Hematopoietic multipotent progenitor cell (in vitro differentiated cells): ENCODE data around the gene EDAR. TPM values are rescaled to one million over a fixed set of nuclear protein-coding genes. Genes with fewer than 3 reads are reported as not detected.

Experiments used
- DNase-seq, 3 donors: peaks; one replicate each; pipeline ENCODE4 v3.0.0-alpha.2; 2011 to 2015; ENCODE audit warnings: low read depth in 2 of 3, low spot score in 2 of 3
- total RNA-seq: library from RNA; depleted of rRNA; stranded (reverse); fragments of >200 nt; gene quantifications from one replicate; pipeline ENCODE4 v1.2.3, GENCODE V29; 2012

The EDAR gene
- total RNA-seq, 1 donor, result under 0.01 TPM

DNA sequence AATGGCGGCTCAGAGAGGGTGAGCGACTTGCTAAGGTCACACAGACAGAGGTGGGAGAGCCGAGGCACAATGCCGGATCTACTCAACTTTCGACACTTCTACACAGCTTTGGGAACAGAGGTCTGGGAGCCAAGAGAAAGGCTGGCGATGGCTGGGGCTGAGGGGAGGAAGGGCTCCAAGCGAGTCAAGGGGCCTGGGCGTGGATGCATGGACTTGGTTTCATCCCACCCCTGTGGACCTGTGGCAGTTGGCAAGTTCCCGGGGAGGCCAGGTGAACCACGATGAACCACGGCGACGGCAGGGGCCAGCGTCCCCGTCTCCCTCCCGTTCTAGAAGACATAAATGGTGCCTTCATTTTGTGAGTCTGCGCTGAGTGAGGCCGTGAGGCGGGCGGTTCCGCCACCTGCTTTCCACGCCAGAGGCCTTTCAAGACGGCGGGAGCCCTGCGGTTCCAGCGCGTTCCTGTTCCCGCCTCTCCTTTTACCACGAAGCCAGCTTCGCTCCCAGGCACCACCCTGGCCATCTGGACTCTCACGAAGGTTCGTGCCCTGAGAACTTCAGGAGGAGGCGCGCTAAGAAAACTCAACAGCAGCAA lies 46.7 kb downstream of the EDAR start:
- DNase-seq, result no peak

DNA sequence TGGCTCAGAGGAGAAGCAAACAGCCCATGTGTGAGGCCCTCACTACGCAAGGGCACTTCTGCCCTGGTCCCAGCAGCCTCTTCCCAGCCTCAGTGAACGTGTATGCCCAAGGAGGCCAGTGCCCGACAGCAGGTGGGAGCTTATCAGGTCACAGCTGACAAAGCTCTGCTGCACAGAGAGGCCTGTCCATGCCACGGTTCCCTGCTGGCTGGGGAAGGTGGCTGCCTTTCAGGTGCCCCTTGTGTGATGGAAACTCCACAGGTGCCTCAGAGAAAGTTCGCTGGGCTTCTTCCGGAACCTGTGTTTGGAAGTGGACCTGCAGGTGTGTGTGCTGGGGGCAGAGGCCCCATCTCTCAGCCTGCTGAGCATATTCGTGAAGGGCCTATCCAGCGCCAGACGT lies 47.3 kb downstream of the EDAR start:
- DNase-seq, result no peak

DNA sequence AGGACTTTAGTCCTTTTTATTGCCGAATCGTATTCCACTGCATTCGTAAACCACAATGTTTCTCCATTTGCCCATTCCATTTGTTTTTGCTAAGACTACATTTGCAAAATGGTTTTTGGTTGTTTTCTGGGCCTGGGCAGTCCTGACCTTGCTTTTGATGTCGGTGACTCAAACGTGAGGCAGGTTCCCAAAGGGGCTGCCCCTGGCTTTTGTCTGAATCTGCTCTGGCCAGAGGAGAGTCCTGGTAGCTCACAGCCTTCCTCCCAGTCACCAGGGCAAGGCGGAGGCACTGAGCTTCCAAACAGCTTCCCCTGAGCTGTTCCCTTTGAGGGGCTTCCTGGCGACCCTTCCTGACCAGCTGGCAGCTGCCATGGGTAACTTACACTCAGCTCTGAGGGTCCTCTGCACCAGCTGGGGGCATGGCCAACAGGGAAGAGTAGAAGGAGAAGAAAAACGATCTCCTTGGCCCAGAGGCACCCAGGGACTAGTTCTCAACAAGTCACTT lies 47.8 kb downstream of the EDAR start:
- no peak for DNase-seq

DNA sequence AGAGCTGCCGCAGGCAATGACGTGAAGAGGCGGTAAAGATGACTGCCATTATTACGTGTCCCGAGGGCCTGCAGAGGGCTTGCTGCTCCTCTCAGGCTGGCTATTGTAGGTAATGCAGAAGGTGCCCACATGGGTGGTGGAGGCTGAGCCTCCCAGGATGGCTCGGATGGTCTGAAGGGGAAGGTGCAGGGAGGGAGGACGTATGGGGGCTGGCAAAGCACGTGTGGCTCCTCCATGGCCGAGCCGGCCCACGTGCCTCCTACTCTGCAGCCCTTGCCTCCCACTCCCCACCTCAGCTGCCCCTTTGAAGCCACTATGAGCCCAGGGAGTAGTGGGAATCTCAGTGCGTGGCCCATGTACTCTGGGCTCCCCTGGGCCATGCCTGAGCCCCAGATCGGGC lies 48.9 kb downstream of the EDAR start:
- no peak for DNase-seq

DNA sequence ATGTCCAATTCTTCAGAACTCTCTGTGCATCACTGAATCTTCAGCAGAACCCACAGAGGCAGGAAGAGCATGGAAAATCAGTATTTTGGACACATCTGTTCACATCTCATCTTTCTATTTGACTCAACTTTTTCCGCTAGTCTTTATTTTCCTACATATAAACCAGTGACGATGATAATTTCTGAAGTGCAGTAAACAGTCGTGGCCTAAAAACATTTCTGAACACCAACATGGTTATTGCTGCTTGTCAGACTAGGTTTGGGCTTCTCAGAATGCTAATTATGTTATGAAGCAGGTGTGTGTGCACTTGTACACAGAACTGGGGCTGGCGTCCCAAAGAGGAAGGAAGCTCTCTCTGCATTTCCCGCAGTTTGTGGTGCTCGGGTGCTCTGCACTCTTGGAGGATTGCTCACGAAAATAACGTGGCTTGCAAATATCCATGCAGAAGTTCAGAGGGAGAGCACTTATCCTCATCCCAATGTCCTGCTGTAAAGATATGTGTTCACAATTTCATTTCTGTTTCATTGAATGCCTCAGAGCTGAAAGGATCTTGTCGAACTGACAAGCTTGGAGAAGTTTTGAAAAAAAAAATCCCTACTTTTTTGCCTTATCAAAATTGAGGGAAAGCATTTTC lies 50.8 kb downstream of the EDAR start:
- peak in 2 of 3 donors; percentile 9 to 53 for DNase-seq

DNA sequence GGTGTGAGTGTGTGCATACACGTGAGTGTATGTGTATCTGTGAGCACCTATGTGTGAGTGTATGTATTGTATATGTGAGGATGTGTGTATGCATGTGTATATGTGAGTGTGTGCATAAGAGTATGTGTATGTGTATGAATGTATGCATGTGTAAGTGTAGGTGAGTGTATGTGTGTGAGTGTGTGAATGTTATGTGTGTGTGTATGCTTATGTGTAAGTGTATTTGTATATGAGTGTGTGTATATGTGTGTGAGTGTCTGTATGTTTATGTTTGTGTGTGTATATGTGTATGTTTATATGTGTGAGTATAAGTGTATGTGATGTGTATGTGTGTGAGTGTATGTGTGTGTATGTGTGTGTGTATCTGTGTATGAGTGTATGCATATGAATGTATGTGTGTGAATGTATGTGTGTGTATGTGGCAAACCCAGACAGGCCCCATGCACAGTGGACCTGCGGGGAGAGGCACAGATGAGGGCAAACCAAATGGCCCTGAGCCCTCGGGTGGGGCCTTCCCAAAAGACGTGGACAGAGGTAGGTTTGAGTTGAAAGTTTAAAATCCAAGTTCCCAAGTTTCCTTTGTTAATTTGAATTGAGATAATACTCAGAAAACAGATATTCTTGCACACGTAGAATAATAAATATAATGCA lies 51.5 kb downstream of the EDAR start:
- DNase-seq, result no peak

DNA sequence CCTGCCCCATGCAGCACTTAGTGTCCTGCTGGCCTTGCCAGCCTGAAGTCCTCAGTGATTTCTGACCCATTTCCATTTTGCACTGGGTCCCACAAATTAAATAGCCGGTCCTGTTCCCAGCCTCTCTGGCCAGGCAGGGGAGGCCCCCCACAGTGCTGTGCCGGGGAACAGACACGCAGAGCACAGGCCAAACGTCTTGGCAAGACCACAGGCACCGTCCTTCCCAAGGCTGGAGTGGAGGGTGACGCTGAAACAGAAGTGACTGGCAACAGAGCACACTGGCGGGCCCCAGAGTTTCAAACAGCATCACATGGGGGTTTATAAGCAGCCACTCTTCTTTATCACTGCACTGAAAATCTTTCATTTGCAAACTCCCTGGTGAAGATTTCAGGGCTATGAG lies 52.2 kb downstream of the EDAR start:
- no peak for DNase-seq

DNA sequence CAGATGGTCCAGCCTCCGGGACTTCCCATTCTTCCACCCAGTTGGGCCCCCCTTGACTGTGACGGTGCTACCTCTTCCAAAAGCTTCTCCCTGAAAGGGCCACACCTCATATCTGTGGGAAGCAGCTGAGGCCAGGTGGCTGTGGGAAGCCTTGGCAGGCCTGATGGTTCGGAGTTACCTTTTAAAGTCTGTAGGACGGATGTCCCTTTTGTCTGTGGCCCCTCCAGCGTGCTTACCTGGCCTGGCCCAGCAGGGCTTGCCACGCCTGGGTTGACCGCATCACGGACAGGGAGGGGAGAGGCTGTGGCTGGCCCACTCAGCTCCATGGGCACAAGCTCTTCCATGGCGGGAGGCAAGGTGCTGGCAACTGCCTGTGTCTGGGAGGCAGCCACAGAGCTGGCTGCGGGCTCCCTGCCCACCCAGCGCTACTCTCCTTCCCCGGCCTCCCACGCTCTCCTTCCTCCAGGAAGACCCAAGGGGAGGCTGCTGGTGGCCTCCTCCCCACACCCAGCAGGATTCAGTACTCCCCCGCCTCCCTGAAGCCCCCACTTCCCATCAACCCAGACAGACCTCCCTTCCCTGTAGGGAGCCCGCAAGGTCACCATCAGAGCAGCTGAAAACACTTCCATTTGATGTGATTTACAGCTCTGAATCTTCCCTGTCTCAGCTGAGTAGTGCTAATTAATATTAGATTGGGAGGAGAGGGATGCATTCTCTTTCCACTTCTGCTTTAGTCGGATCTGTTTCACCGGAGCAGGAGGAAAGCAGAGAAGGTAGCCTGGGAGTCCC lies 52.8 kb downstream of the EDAR start:
- DNase-seq, result no peak

DNA sequence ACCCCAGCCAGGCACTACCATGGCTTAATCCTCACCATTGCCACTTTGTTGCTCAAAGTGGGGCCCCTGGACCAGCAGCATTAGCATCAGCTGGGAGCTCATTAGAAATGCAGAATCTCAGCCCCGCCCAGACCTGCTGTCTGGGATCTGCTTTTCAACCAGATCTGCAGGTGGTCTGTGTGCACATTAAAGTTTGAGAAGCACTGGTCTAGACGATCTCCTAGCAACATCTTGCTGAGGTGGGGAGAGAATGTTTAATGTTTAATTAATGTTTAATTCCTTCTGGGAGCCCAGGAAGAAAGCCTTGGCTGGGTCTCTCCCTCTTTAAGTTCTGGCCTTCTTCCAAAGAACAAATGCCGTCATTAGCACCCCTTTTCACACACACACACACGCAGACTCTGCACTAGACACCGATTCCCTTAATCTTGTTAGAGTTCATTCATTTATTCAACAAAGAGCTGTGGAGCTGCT lies 53.7 kb downstream of the EDAR start:
- DNase-seq, result no peak

DNA sequence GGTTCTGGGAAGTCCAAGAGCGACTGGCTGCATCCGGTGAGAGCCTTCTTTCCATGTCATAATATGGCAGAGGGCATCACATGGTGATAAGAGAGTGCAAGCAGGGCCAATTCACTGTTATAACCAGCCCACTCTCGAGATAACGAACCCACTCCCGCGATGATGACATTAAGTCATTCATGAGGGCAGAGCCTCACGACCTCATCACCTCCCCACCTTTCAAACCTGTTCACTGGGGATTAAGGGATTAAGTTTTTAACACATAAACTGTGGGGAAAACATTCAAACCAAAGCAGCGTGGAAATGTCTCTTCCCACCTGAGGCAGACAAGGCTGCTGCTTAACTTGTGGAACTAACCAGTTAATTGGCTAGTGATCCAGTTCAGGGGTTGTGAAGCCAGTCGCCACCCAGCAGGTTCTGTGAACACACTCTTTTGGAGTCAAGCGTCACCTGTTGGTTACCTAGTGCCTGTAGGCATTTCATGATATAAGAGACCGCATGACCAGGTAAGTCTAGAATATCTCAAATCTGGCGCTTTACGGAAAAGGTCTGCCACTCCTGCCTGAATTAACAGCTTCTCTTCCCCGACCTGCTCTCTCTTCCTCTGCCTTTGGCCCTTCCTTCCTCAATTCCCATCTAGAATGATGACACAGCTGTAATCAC lies 54.3 kb downstream of the EDAR start:
- DNase-seq, result no peak

DNA sequence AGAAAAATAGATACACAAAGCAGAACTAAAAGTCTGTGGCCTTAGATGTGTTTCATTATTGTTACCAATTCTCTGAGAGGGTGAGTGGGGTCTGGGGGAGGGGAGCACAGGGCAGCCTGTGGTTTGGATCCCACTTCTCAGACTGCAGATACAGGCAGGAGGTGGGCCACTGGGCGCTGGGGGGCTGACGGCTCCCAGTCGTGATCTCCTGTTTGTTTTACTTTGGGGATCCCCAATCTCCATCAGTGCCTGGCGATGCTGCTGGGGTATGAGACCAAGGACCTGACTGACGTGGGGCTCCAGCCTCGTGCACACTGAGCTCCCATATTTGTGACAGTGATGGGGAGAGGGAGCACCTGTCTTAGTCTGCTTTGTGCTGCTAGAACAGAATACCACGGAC lies 54.9 kb downstream of the EDAR start:
- DNase-seq, result no peak

DNA sequence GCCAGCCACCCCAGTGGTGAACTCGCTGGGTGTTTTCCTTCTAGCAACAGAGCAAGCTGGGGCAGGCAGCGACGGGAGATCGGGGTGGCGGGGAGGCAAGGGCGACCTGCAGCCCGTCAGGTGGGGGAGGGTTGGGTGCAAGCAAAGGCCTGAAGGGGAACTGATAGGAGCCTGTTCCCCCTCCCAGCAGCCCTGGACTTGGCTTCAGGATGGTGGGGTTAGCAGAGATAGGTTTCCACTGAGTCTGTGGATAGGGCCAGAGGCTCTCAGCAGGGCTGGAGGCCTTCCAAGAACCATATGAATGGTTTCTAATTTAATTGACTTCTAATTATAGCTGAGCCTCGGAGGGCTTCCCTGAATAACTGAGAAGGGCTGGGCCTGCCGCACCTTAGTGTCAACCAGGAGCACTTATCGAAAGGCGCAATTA lies 55.3 kb downstream of the EDAR start:
- DNase-seq, result no peak

DNA sequence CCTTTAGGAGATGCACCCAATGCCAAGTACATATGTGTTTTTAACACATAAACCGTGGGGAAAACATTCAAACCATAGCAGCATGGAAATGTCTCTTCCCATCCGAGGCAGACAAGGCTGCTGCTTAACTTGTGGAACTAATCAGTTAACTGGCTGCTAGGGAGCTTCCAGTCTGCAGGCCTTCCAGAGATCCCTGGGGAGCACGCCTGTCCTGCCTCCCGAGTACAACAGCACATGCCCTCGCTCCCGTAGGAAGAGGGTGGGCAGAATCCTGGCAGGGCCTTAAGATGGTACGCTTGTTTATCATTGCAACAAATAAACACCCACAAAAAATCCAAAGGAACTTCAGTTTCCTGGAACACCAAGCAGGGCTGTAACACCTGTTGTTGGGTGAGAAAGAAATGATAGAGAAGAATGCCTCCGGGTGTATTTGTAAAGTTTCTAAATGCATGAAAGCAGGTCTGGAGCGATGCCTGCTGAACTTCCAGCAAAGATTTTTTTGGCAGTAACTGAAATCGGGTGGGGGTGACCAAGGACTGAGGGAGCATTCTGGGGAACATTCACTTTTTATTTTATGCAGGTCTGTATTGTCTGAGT lies 56.2 kb downstream of the EDAR start:
- no peak for DNase-seq

DNA sequence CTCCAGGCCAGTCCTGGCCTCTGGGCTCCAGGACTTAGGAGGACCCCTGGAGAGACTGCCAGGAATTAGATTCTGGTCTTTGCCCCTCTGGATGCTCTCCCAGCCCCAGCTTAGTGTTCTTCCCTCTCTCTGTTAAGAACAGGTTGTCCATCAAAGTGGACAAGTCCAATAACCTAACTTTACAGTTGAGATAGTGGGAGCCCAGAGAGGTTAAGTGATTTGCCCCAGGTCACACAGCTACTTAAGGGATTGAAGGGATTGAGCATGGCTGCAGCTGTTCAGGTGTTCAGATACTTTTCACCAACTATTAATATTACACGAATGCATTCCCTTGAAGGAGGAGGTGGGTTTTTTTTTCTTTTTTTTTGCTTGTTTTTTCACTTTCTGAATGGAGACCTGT lies 57.6 kb downstream of the EDAR start:
- no peak for DNase-seq

DNA sequence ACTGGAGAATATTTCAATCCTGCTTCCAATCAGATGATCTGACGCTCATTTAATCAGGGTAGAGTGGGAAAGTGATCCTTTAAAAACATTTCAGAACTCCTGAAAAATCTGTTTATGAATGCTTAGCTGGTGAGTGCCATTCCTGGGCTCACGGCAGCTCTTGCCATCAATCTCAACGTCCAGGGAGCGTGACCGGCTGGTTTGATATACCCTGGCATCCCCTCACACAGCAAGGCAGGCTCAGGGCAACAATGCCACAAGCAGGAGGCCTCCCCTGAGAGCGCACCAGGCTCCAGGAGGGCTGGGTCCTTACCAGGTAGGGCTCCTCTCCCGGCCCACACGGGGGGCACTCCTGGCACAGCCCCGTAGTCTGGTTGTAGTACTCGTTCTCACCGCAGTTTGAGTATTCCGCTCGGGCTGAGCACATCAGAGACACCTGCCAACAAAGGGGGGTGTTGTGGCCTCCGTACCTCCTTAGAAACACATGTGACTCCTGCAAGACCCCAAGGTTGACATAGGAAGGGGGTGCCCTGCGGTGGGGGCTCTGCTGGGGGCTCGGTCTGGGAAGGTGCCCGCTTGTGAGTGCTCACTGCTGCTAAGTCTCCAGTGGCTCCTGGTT lies 59.1 kb downstream of the EDAR start:
- no peak for DNase-seq

DNA sequence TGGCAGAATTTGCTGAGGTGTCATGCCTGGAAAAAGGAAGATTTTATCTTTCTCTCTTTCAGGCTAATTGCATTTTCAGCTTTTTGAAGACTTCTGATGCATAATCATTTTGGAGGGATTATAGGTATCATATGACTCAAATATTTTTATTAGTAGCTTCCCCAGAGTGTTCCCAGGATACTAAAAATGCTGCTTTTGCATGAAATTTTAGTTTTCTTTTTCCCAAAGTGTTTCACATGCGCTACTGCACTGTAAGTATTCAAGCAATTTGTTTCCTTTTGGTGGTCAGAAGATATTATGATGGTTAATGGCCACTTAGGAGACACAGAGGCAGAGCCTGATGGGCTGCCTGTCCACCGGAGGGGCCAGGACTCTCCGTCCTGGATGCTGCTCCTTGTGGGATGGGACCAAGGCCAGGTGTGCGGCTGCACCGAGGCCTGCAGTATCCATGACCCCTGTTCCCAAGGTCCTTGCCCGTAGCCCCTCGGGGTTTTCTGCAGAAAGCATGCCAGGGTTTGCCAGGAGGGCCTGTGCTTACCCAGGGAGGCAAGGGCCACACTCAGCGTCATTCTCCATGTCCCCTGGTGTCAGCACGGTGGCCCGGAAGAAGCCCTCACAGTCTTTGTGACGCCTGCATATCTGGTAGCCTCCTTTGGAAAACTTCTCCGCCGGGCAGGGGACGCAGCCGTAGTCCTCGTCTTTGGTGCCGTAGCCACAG lies 60.2 kb downstream of the EDAR start:
- no peak for DNase-seq

DNA sequence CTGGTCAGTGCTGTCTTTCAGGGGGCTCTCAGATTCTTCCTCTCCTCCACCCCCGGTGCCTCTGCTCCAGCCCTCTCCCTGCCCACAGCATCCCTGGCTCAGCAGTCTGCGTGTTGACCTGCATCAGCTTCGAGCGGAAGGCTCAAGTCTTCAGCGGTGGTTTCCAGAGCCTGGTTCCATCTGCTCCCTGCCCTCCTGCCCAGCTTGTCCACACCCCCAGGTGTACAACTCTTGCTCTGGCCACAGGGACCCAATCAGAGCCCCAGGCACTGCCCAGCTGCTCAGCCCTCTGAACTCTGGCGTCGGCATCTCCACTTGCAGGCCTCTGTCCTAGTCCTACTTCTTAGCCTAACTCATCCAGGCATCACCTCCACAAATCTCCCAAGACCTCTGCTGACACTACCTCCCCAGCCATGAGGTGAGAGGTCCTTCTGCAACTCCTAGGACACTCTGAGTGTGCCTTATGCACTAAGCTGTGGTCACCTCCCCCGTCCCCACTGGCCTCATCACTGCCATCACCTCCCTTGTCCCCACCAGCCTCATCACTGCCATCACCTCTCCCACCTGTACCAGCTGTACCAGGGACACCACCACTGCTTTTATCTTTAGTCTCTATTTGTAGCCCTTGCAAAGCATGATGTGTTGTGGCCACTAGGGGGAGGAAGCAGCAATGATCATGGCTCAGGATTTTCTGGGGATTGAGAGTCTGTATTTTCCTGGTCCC lies 60.9 kb downstream of the EDAR start:
- peak; percentile 18 to 41 (median 19) for DNase-seq

DNA sequence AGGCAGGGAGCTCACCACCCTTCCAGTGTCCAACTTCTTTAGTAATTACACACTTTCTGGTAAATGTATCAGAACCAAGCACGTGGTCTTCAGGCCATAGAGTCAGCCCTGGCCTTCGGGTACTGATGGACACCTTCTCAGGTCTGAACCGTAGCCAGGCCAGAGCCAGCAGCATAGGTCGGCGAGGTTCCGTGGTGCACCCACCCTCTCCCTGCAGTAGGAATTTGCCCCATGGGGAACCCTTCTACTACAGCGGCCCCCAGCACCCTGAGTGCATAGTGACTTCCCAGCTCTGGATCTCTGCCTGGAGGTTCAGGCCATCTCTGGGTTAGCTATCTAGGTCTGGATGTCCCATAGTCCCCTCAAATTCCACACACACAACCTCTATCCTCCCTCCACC lies 61.6 kb downstream of the EDAR start:
- DNase-seq, result no peak
